SK-N-SH (cell line): ENCODE results near the gene CPEB3.

Experiments
- CTCF ChIP-seq: fragments of 200-600 bp; sonication (generic); IDR thresholded peaks from 2 replicates; pipeline ENCODE4 v1.6.1; 2017; ENCODE audit warnings: antibody characterized with exemption, mild to moderate bottlenecking, moderate library complexity
- EP300 ChIP-seq, 2 experiments: IDR thresholded peaks; 2 replicates each; pipeline versions ENCODE4 v1.4.0 to v1.6.1; 2012; ENCODE audit warnings: borderline replicate concordance in 1 of 2, low read depth in 1 of 2, low read length in 1 of 2
- MAX ChIP-seq: IDR thresholded peaks from 2 replicates; pipeline ENCODE4 v1.4.0; 2012; ENCODE audit warnings: low read depth
- SMC3 ChIP-seq: IDR thresholded peaks from 2 replicates; pipeline ENCODE4 v1.6.1; 2012; ENCODE audit warnings: low read depth, low read length, improper control_type of control experiment

- no peak for TF ChIP-seq SMC3
- TF ChIP-seq MAX: no peak
- TF ChIP-seq CTCF: no peak
- no peak for TF ChIP-seq EP300 (IDR thresholded peaks at IDR 0.05; ENCODE audit: borderline replicate concordance in 1 of 2, low read depth in 1 of 2, low read length in 1 of 2)
These were observed 51.1 kb downstream of the CPEB3 start for GRCh38 chr10:92239600-92240288.
